Keratinocyte (primary cell): ENCODE results near the gene SLC6A7.

Source experiments
- CTCF ChIP-seq, 3 experiments: IDR thresholded peaks in 1 of 3; conservative IDR thresholded peaks in 1 of 3; optimal IDR thresholded peaks in 1 of 3; 2 replicates in 2 of 3; 3 replicates in 1 of 3; pipeline versions ENCODE3 to v1.5.1; 2011; ENCODE audit warnings: low read length in 3 of 3, mild to moderate bottlenecking in 3 of 3, moderate library complexity in 2 of 3, control low read depth in 1 of 3, inconsistent platforms in 1 of 3; ENCODE audit not compliant: insufficient read depth in 2 of 3; ENCODE audit errors: extremely low read depth in 1 of 3
- EZH2 ChIP-seq: IDR thresholded peaks from one replicate; pipeline ENCODE4 v1.6.1; 2012; ENCODE audit warnings: inconsistent platforms, mild to moderate bottlenecking, low read length, moderate library complexity

- TF ChIP-seq CTCF (optimal IDR thresholded peaks at IDR 0.05 in 1 of 3, IDR thresholded peaks at IDR 0.05 in 1 of 3, conservative IDR thresholded peaks at IDR 0.05 in 1 of 3; ENCODE audit: extremely low read depth in 1 of 3, insufficient read depth in 2 of 3, low read length in 3 of 3) (no peak), EZH2 (no peak)
Measured at GRCh38 chr5:150241298-150242160, 51.7 kb downstream of the SLC6A7 start.
